ENCODE data around the gene MTF2.

The MTF2 gene

DNA sequence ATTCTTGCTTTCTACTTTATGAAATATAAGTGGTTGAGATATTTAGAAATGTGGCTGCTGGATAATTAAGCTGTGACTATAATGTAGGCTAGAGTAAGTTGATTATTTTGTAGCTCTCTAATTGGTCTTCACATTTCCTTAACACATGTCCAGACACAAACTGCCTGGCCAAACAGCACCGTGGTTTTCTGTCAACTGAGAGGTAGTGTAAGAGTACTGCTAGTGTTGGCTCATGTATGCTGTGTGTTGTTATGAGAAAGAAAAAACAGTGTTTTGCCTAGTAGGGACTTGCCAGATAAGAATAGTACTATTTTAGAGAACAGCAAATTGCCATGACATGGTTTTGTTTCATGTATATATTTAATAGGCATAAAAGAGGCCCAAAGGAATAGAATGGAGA is 64.1 kb downstream of the MTF2 start:
- Histone ChIP-seq H3K79me1 (replicated peaks; ENCODE audit: low read length, poor library complexity, severe bottlenecking) (peaks cover 12% of the 10 kb centered on the region), H3K23ac (ENCODE audit: low read length in 2 of 2) (no peak overlapping the region), H3K14ac (ENCODE audit: low read length in 2 of 2) (no peak overlapping the region), H3K27me3 (ENCODE audit: control insufficient read depth in 1 of 2, insufficient read depth in 1 of 2, low read length in 2 of 2) (no peaks in the 10 kb centered on the region), H3K27ac (ENCODE audit: low read length, poor library complexity, severe bottlenecking) (no peak overlapping the region), H3K4me1 (ENCODE audit: control insufficient read depth, insufficient read depth, low read depth, low read length) (no peaks in the 10 kb centered on the region), H2BK5ac (ENCODE audit: low read depth, low read length, poor library complexity, severe bottlenecking) (no peak overlapping the region), H2AK5ac (ENCODE audit: low read length, severe bottlenecking) (no peak overlapping the region), H2BK15ac (ENCODE audit: low read depth, poor library complexity, severe bottlenecking) (no peak overlapping the region), H3K4me3 (ENCODE audit: insufficient read depth in 1 of 2, low read depth in 1 of 2, low read length in 2 of 2) (no peak overlapping the region), H3K36me3 (ENCODE audit: control insufficient read depth in 1 of 2, insufficient read depth in 2 of 2, low read depth in 1 of 2, low read length in 2 of 2) (peaks cover 8 to 9% of the 10 kb centered on the region in 2 experiments), H3K4ac (ENCODE audit: low read depth in 1 of 2, low read length in 2 of 2) (no peak overlapping the region), H4K8ac (ENCODE audit: low read length) (no peak overlapping the region), H2AFZ (ENCODE audit: low read depth, low read length) (no peak overlapping the region), H2BK120ac (ENCODE audit: low read depth, low read length) (no peak overlapping the region), H4K91ac (ENCODE audit: low read length) (no peak overlapping the region), H3K4me2 (ENCODE audit: low read length, poor library complexity, severe bottlenecking) (no peak overlapping the region), H3K18ac (ENCODE audit: low read depth in 1 of 2, low read length in 2 of 2) (no peak overlapping the region), H3K9me3 (ENCODE audit: control insufficient read depth, low read length) (no peaks in the 10 kb centered on the region), H2BK12ac (ENCODE audit: low read length in 2 of 2) (no peak overlapping the region), H3K9ac (ENCODE audit: low read length) (no peak overlapping the region)
- 94% methylated on average over 1 of the region's 1 CpG for WGBS
- DNase-seq: no peak

DNA sequence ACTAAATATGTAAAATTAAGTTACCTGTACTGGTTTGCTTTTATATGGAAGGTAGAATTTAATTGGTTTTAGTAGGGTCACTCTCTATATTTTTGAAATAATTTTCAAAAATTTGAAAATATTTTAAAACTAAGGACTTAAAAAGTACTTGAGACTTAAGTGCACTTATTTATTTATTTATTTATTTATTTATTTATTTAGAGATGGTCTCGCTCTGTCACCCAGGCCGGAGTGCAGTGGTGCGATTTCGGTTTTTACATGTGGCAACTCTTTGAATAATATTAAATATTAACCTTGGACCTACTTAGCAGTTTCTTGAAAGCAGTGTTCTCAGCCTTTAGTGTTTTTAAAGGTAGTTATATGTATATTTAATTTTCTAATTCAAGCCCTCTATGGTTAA is 64.7 kb downstream of the MTF2 start:
- Histone ChIP-seq H2AK5ac (ENCODE audit: low read length, severe bottlenecking) (no peak overlapping the region), H3K4me2 (ENCODE audit: low read length, poor library complexity, severe bottlenecking) (no peak overlapping the region), H3K4me1 (ENCODE audit: control insufficient read depth, insufficient read depth, low read depth, low read length) (no peaks in the 10 kb centered on the region), H2BK15ac (ENCODE audit: low read depth, poor library complexity, severe bottlenecking) (no peak overlapping the region), H3K9ac (ENCODE audit: low read length) (no peak overlapping the region), H3K36me3 (ENCODE audit: control insufficient read depth in 1 of 2, insufficient read depth in 2 of 2, low read depth in 1 of 2, low read length in 2 of 2) (peaks cover 9 to 14% of the 10 kb centered on the region in 2 experiments), H4K8ac (ENCODE audit: low read length) (no peak overlapping the region), H2BK12ac (ENCODE audit: low read length in 2 of 2) (no peak overlapping the region), H3K27me3 (ENCODE audit: control insufficient read depth in 1 of 2, insufficient read depth in 1 of 2, low read length in 2 of 2) (no peaks in the 10 kb centered on the region), H3K27ac (ENCODE audit: low read length, poor library complexity, severe bottlenecking) (no peak overlapping the region), H4K91ac (ENCODE audit: low read length) (no peak overlapping the region), H3K4me3 (ENCODE audit: insufficient read depth in 1 of 2, low read depth in 1 of 2, low read length in 2 of 2) (no peak overlapping the region), H3K14ac (ENCODE audit: low read length in 2 of 2) (no peak overlapping the region), H3K9me3 (ENCODE audit: control insufficient read depth, low read length) (no peaks in the 10 kb centered on the region), H2BK5ac (ENCODE audit: low read depth, low read length, poor library complexity, severe bottlenecking) (no peak overlapping the region), H3K4ac (ENCODE audit: low read depth in 1 of 2, low read length in 2 of 2) (no peak overlapping the region), H3K23ac (ENCODE audit: low read length in 2 of 2) (no peak overlapping the region), H2AFZ (ENCODE audit: low read depth, low read length) (no peak overlapping the region), H3K79me1 (replicated peaks; ENCODE audit: low read length, poor library complexity, severe bottlenecking) (peaks cover 12% of the 10 kb centered on the region), H3K18ac (ENCODE audit: low read depth in 1 of 2, low read length in 2 of 2) (no peak overlapping the region), H2BK120ac (ENCODE audit: low read depth, low read length) (no peak overlapping the region)
- 100% methylated on average over 4 of the region's 4 CpGs for WGBS
- DNase-seq: no peak

DNA sequence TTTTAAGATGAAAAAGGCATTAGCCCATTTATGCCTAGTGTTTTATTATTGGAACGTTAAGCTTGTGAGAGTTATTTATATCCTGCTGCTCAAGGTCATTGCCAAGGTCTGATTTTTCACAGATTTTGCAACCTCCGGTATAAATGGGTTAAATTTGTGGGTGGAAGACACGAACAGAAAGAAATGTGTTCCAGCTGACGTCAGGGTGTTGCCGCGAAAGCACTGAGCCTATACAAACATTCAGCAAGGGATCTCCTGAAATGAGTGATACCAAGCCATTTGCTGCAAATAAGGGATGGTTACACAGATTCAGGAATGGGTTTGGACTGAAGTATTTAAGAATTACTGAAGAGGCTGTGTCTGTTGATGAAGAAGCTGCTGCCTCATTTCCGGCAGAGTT is 68.9 kb downstream of the MTF2 start:
- H2BK120ac ChIP-seq (ENCODE audit: low read depth, low read length): no peak overlapping the region
- no peak overlapping the region for H3K4me3 ChIP-seq (ENCODE audit: insufficient read depth in 1 of 2, low read depth in 1 of 2, low read length in 2 of 2)
- H3K4ac ChIP-seq (ENCODE audit: low read depth in 1 of 2, low read length in 2 of 2): no peak overlapping the region
- no peak overlapping the region for H2AK5ac ChIP-seq (ENCODE audit: low read length, severe bottlenecking)
- H2BK5ac ChIP-seq (ENCODE audit: low read depth, low read length, poor library complexity, severe bottlenecking): no peak overlapping the region
- no peak overlapping the region for H4K91ac ChIP-seq (ENCODE audit: low read length)
- no peaks in the 10 kb centered on the region for H3K27me3 ChIP-seq (ENCODE audit: control insufficient read depth in 1 of 2, insufficient read depth in 1 of 2, low read length in 2 of 2)
- H3K9ac ChIP-seq (ENCODE audit: low read length): no peak overlapping the region
- H4K8ac ChIP-seq (ENCODE audit: low read length): no peak overlapping the region
- no peak overlapping the region for H2AFZ ChIP-seq (ENCODE audit: low read depth, low read length)
- DNase-seq: no peak
- H3K4me1 ChIP-seq (ENCODE audit: control insufficient read depth, insufficient read depth, low read depth, low read length): no peaks in the 10 kb centered on the region
- peaks cover 16% of the 10 kb centered on the region for H3K79me1 ChIP-seq (replicated peaks; ENCODE audit: low read length, poor library complexity, severe bottlenecking)
- WGBS: 90% methylated on average over 7 of the region's 7 CpGs
- H3K4me2 ChIP-seq (ENCODE audit: low read length, poor library complexity, severe bottlenecking): no peak overlapping the region
- no peak overlapping the region for H2BK12ac ChIP-seq (ENCODE audit: low read length in 2 of 2)
- H3K9me3 ChIP-seq (ENCODE audit: control insufficient read depth, low read length): no peaks in the 10 kb centered on the region
- peaks cover 9 to 56% of the 10 kb centered on the region in 2 experiments for H3K36me3 ChIP-seq (ENCODE audit: control insufficient read depth in 1 of 2, insufficient read depth in 2 of 2, low read depth in 1 of 2, low read length in 2 of 2)
- H3K18ac ChIP-seq (ENCODE audit: low read depth in 1 of 2, low read length in 2 of 2): no peak overlapping the region
- no peak overlapping the region for H2BK15ac ChIP-seq (ENCODE audit: low read depth, poor library complexity, severe bottlenecking)
- no peak overlapping the region for H3K27ac ChIP-seq (ENCODE audit: low read length, poor library complexity, severe bottlenecking)
- no peak overlapping the region for H3K14ac ChIP-seq (ENCODE audit: low read length in 2 of 2)
- H3K23ac ChIP-seq (ENCODE audit: low read length in 2 of 2): no peak overlapping the region

DNA sequence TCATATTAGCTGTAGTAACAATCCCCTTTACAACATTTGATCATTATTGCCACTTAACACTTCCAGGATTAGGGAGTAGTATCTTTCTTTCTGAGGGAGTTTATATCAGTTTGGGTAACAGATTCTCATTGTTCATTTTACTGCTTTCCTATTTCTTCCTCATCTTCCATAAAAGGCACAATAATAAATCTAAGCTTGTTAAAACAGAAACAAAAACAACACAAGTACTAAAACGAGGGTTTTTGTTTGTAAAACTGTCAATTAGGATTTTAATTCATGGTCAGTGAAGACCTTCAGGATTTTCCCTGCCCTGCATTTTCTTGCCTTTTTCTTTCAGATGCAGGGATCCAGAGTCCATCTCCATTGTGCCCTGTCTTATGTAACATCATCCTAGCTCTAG is 71.6 kb downstream of the MTF2 start:
- no peaks in the 10 kb centered on the region for H3K9me3 ChIP-seq (ENCODE audit: control insufficient read depth, low read length)
- H2AK5ac ChIP-seq (ENCODE audit: low read length, severe bottlenecking): no peak overlapping the region
- DNase-seq: no peak
- H2BK12ac ChIP-seq (ENCODE audit: low read length in 2 of 2): no peak overlapping the region
- H2AFZ ChIP-seq (ENCODE audit: low read depth, low read length): no peak overlapping the region
- H3K4me3 ChIP-seq (ENCODE audit: insufficient read depth in 1 of 2, low read depth in 1 of 2, low read length in 2 of 2): no peak overlapping the region
- no peak overlapping the region for H3K14ac ChIP-seq (ENCODE audit: low read length in 2 of 2)
- H4K8ac ChIP-seq (ENCODE audit: low read length): no peak overlapping the region
- H2BK5ac ChIP-seq (ENCODE audit: low read depth, low read length, poor library complexity, severe bottlenecking): no peak overlapping the region
- no peak overlapping the region for H3K27ac ChIP-seq (ENCODE audit: low read length, poor library complexity, severe bottlenecking)
- H3K4me1 ChIP-seq (ENCODE audit: control insufficient read depth, insufficient read depth, low read depth, low read length): no peaks in the 10 kb centered on the region
- H2BK15ac ChIP-seq (ENCODE audit: low read depth, poor library complexity, severe bottlenecking): no peak overlapping the region
- no peak overlapping the region for H2BK120ac ChIP-seq (ENCODE audit: low read depth, low read length)
- H3K27me3 ChIP-seq (ENCODE audit: control insufficient read depth in 1 of 2, insufficient read depth in 1 of 2, low read length in 2 of 2): no peaks in the 10 kb centered on the region
- peaks cover 10% of the 10 kb centered on the region for H3K79me1 ChIP-seq (replicated peaks; ENCODE audit: low read length, poor library complexity, severe bottlenecking)
- H3K9ac ChIP-seq (ENCODE audit: low read length): no peak overlapping the region
- H3K18ac ChIP-seq (ENCODE audit: low read depth in 1 of 2, low read length in 2 of 2): no peak overlapping the region
- H3K36me3 ChIP-seq (ENCODE audit: control insufficient read depth in 1 of 2, insufficient read depth in 2 of 2, low read depth in 1 of 2, low read length in 2 of 2): peaks cover 6 to 83% of the 10 kb centered on the region in 2 experiments
- H4K91ac ChIP-seq (ENCODE audit: low read length): no peak overlapping the region
- no peak overlapping the region for H3K4me2 ChIP-seq (ENCODE audit: low read length, poor library complexity, severe bottlenecking)
- WGBS: 17% methylated on average over 1 of the region's 1 CpG
- no peak overlapping the region for H3K4ac ChIP-seq (ENCODE audit: low read depth in 1 of 2, low read length in 2 of 2)
- H3K23ac ChIP-seq (ENCODE audit: low read length in 2 of 2): no peak overlapping the region

Data from mesenchymal stem cell (in vitro differentiated cells and primary cell).